Measurements from ENCODE around the gene OAS2.

The OAS2 gene

GRCh38 chr12:112939761-112940381, 38.4 kb upstream of the OAS2 start:
- H3K4me3 ChIP-seq (ENCODE audit: extremely low read depth, insufficient read depth, low read length, poor library complexity, severe bottlenecking) = no peak overlapping the region
- WGBS, 2 experiments (ENCODE audit: insufficient coverage in 2 of 2) = 65 to 86% methylated on average over 5 of the region's 7 CpGs
- H3K9me3 ChIP-seq (ENCODE audit: control insufficient read depth, low read length) = no peaks in the 10 kb centered on the region
- H3K4me1 ChIP-seq (ENCODE audit: control insufficient read depth, insufficient read depth, low read length, poor library complexity, severe bottlenecking) = no peaks in the 10 kb centered on the region
- no peak overlapping the region for H3K27ac ChIP-seq (ENCODE audit: low read depth, low read length, severe bottlenecking)
- no peaks in the 10 kb centered on the region for H3K36me3 ChIP-seq (ENCODE audit: control insufficient read depth, insufficient read depth, low read length)

- Histone ChIP-seq H3K36me3 (ENCODE audit: control insufficient read depth, insufficient read depth, low read length) (no peaks in the 10 kb centered on the region), H3K27ac (ENCODE audit: low read depth, low read length, severe bottlenecking) (no peak overlapping the region), H3K4me3 (ENCODE audit: extremely low read depth, insufficient read depth, low read length, poor library complexity, severe bottlenecking) (no peak overlapping the region), H3K4me1 (ENCODE audit: control insufficient read depth, insufficient read depth, low read length, poor library complexity, severe bottlenecking) (no peaks in the 10 kb centered on the region), H3K9me3 (ENCODE audit: control insufficient read depth, low read length) (no peaks in the 10 kb centered on the region)
- 94% methylated on average over 9 to 12 of the region's 16 CpGs for WGBS, 2 experiments (ENCODE audit: insufficient coverage in 2 of 2)
Measured at GRCh38 chr12:112941528-112942335, 36.6 kb upstream of the OAS2 start.

- Histone ChIP-seq H3K36me3 (ENCODE audit: control insufficient read depth, insufficient read depth, low read length) (no peaks in the 10 kb centered on the region), H3K4me1 (ENCODE audit: control insufficient read depth, insufficient read depth, low read length, poor library complexity, severe bottlenecking) (no peaks in the 10 kb centered on the region), H3K9me3 (ENCODE audit: control insufficient read depth, low read length) (no peaks in the 10 kb centered on the region), H3K27ac (ENCODE audit: low read depth, low read length, severe bottlenecking) (no peak overlapping the region), H3K4me3 (ENCODE audit: extremely low read depth, insufficient read depth, low read length, poor library complexity, severe bottlenecking) (no peak overlapping the region)
- WGBS, 2 experiments (ENCODE audit: insufficient coverage in 2 of 2) = 100% methylated on average over 1 of the region's 1 CpG; no CpG with 5 or more reads in 1 of the 2 experiments
Measured at GRCh38 chr12:112942572-112942971, 35.7 kb upstream of the OAS2 start.

- no peaks in the 10 kb centered on the region for H3K36me3 ChIP-seq (ENCODE audit: control insufficient read depth, insufficient read depth, low read length)
- no peak overlapping the region for H3K27ac ChIP-seq (ENCODE audit: low read depth, low read length, severe bottlenecking)
- H3K9me3 ChIP-seq (ENCODE audit: control insufficient read depth, low read length) = no peaks in the 10 kb centered on the region
- 84 to 93% methylated on average over 9 to 13 of the region's 15 CpGs for WGBS, 2 experiments (ENCODE audit: insufficient coverage in 2 of 2)
- no peak overlapping the region for H3K4me3 ChIP-seq (ENCODE audit: extremely low read depth, insufficient read depth, low read length, poor library complexity, severe bottlenecking)
- H3K4me1 ChIP-seq (ENCODE audit: control insufficient read depth, insufficient read depth, low read length, poor library complexity, severe bottlenecking) = no peaks in the 10 kb centered on the region
Measured at GRCh38 chr12:112944024-112944690, 34.2 kb upstream of the OAS2 start.

- Histone ChIP-seq H3K36me3 (ENCODE audit: control insufficient read depth, insufficient read depth, low read length) (no peaks in the 10 kb centered on the region), H3K9me3 (ENCODE audit: control insufficient read depth, low read length) (no peaks in the 10 kb centered on the region), H3K4me1 (ENCODE audit: control insufficient read depth, insufficient read depth, low read length, poor library complexity, severe bottlenecking) (no peaks in the 10 kb centered on the region), H3K27ac (ENCODE audit: low read depth, low read length, severe bottlenecking) (no peak overlapping the region), H3K4me3 (ENCODE audit: extremely low read depth, insufficient read depth, low read length, poor library complexity, severe bottlenecking) (no peak overlapping the region)
- WGBS, 2 experiments (ENCODE audit: insufficient coverage in 2 of 2) = 90 to 98% methylated on average over 4 of the region's 4 CpGs
Measured at GRCh38 chr12:112945515-112945914, 32.8 kb upstream of the OAS2 start.

GRCh38 chr12:112946236-112947000, 31.9 kb upstream of the OAS2 start:
- Histone ChIP-seq H3K27ac (ENCODE audit: low read depth, low read length, severe bottlenecking) (no peak overlapping the region), H3K4me1 (ENCODE audit: control insufficient read depth, insufficient read depth, low read length, poor library complexity, severe bottlenecking) (no peaks in the 10 kb centered on the region), H3K9me3 (ENCODE audit: control insufficient read depth, low read length) (no peaks in the 10 kb centered on the region), H3K4me3 (ENCODE audit: extremely low read depth, insufficient read depth, low read length, poor library complexity, severe bottlenecking) (no peak overlapping the region), H3K36me3 (ENCODE audit: control insufficient read depth, insufficient read depth, low read length) (no peaks in the 10 kb centered on the region)
- 75 to 94% methylated on average over 10 to 12 of the region's 14 CpGs for WGBS, 2 experiments (ENCODE audit: insufficient coverage in 2 of 2)

GRCh38 chr12:112947314-112947713, 31.0 kb upstream of the OAS2 start:
- H3K9me3 ChIP-seq (ENCODE audit: control insufficient read depth, low read length) = no peaks in the 10 kb centered on the region
- no peak overlapping the region for H3K27ac ChIP-seq (ENCODE audit: low read depth, low read length, severe bottlenecking)
- H3K4me3 ChIP-seq (ENCODE audit: extremely low read depth, insufficient read depth, low read length, poor library complexity, severe bottlenecking) = no peak overlapping the region
- H3K4me1 ChIP-seq (ENCODE audit: control insufficient read depth, insufficient read depth, low read length, poor library complexity, severe bottlenecking) = no peaks in the 10 kb centered on the region
- H3K36me3 ChIP-seq (ENCODE audit: control insufficient read depth, insufficient read depth, low read length) = no peaks in the 10 kb centered on the region
- WGBS, 2 experiments (ENCODE audit: insufficient coverage in 2 of 2) = 0% methylated on average over 1 of the region's 1 CpG; no CpG with 5 or more reads in 1 of the 2 experiments

- Histone ChIP-seq H3K9me3 (ENCODE audit: control insufficient read depth, low read length) (no peaks in the 10 kb centered on the region), H3K4me3 (ENCODE audit: extremely low read depth, insufficient read depth, low read length, poor library complexity, severe bottlenecking) (no peak overlapping the region), H3K27ac (ENCODE audit: low read depth, low read length, severe bottlenecking) (no peak overlapping the region), H3K4me1 (ENCODE audit: control insufficient read depth, insufficient read depth, low read length, poor library complexity, severe bottlenecking) (no peaks in the 10 kb centered on the region), H3K36me3 (ENCODE audit: control insufficient read depth, insufficient read depth, low read length) (no peaks in the 10 kb centered on the region)
- WGBS, 2 experiments (ENCODE audit: insufficient coverage in 2 of 2) = 91 to 94% methylated on average over 5 of the region's 5 CpGs
Measured at GRCh38 chr12:112947761-112948160, 30.6 kb upstream of the OAS2 start.

GRCh38 chr12:112948806-112949205, 29.5 kb upstream of the OAS2 start:
- H3K36me3 ChIP-seq (ENCODE audit: control insufficient read depth, insufficient read depth, low read length) = no peaks in the 10 kb centered on the region
- no peak overlapping the region for H3K4me3 ChIP-seq (ENCODE audit: extremely low read depth, insufficient read depth, low read length, poor library complexity, severe bottlenecking)
- no peak overlapping the region for H3K27ac ChIP-seq (ENCODE audit: low read depth, low read length, severe bottlenecking)
- no peaks in the 10 kb centered on the region for H3K9me3 ChIP-seq (ENCODE audit: control insufficient read depth, low read length)
- WGBS, 2 experiments (ENCODE audit: insufficient coverage in 2 of 2) = 89 to 95% methylated on average over 7 of the region's 7 CpGs
- H3K4me1 ChIP-seq (ENCODE audit: control insufficient read depth, insufficient read depth, low read length, poor library complexity, severe bottlenecking) = no peaks in the 10 kb centered on the region

GRCh38 chr12:112950701-112951100, 27.6 kb upstream of the OAS2 start:
- no peaks in the 10 kb centered on the region for H3K4me1 ChIP-seq (ENCODE audit: control insufficient read depth, insufficient read depth, low read length, poor library complexity, severe bottlenecking)
- H3K4me3 ChIP-seq (ENCODE audit: extremely low read depth, insufficient read depth, low read length, poor library complexity, severe bottlenecking) = no peak overlapping the region
- H3K9me3 ChIP-seq (ENCODE audit: control insufficient read depth, low read length) = no peaks in the 10 kb centered on the region
- H3K27ac ChIP-seq (ENCODE audit: low read depth, low read length, severe bottlenecking) = no peak overlapping the region
- WGBS, 2 experiments (ENCODE audit: insufficient coverage in 2 of 2) = 89 to 93% methylated on average over 9 to 11 of the region's 11 CpGs
- H3K36me3 ChIP-seq (ENCODE audit: control insufficient read depth, insufficient read depth, low read length) = no peaks in the 10 kb centered on the region
